Activated T-helper 9 cell treated with anti-CD3 and anti-CD28 coated beads, Interleukin-2, amount 50 U/mL, for 16 hours (primary cell): ENCODE data around the gene VAT1.

ENCODE experiments used
- DNase-seq: peaks from one replicate; pipeline ENCODE4 v3.0.0-alpha.2; 2020; ENCODE audit warnings: low read depth

VAT1 gene

GRCh38 chr17:43027091-43028032, 5.2 kb upstream of the VAT1 start:
- DNase-seq, result no peak

GRCh38 chr17:43026595-43026994, 4.4 kb upstream of the VAT1 start:
- no peak for DNase-seq

GRCh38 chr17:43025766-43026537, 3.8 kb upstream of the VAT1 start:
- no peak for DNase-seq

- no peak for DNase-seq
These were observed 3.1 kb upstream of the VAT1 start for GRCh38 chr17:43025290-43025657.

GRCh38 chr17:43024407-43025289, 2.5 kb upstream of the VAT1 start, which contains the start of gene RND2:
TSS of gene RND2 (plus strand) at chr17:43025231. CDS start at chr17:43025348, 117 bp downstream.
- peak; percentile 66 for DNase-seq

GRCh38 chr17:43020789-43021740, 1.1 kb downstream of the VAT1 start:
- DNase-seq, result no peak

GRCh38 chr17:43020030-43020621, 2.1 kb downstream of the VAT1 start:
- no peak for DNase-seq

- DNase-seq, result no peak
These were observed 2.8 kb downstream of the VAT1 start for GRCh38 chr17:43019418-43019817.

GRCh38 chr17:43018932-43019331, 3.3 kb downstream of the VAT1 start:
- no peak for DNase-seq

- no peak for DNase-seq
These were observed 4.0 kb downstream of the VAT1 start for GRCh38 chr17:43018008-43018853.

- DNase-seq, result no peak
These were observed 6.0 kb downstream of the VAT1 start for GRCh38 chr17:43016216-43016615.

- no peak for DNase-seq
These were observed 6.6 kb downstream of the VAT1 start for GRCh38 chr17:43015579-43015978.

GRCh38 chr17:43014649-43015542, 7.3 kb downstream of the VAT1 start:
- no peak for DNase-seq

GRCh38 chr17:43014020-43014648, 8.1 kb downstream of the VAT1 start:
- DNase-seq, result no peak

- no peak for DNase-seq
These were observed 8.9 kb downstream of the VAT1 start for GRCh38 chr17:43013296-43013695.

GRCh38 chr17:43011728-43012472, 10.3 kb downstream of the VAT1 start:
- no peak for DNase-seq

- DNase-seq, result no peak
These were observed 11.4 kb downstream of the VAT1 start for GRCh38 chr17:43010667-43011308.
